ENCODE results near the gene CASR.

- TF ChIP-seq CTCF (conservative IDR thresholded peaks at IDR 0.05; ENCODE audit: low read depth, low read length): no peak
- no peak for TF ChIP-seq EZH2 (IDR thresholded peaks at IDR 0.05; ENCODE audit: borderline replicate concordance, low read depth, low read length, poor library complexity, severe bottlenecking)
These were observed 49.9 kb downstream of the CASR start for GRCh38 chr3:122233101-122233952.

Data from A673 (cell line).